ENCODE measurements around the gene LGALS7.
"Not testable (repeated sequence)": the region's sequence is repeated elsewhere in the genome, so short reads cannot be mapped to it uniquely, and the experiment has no call there.

DNA sequence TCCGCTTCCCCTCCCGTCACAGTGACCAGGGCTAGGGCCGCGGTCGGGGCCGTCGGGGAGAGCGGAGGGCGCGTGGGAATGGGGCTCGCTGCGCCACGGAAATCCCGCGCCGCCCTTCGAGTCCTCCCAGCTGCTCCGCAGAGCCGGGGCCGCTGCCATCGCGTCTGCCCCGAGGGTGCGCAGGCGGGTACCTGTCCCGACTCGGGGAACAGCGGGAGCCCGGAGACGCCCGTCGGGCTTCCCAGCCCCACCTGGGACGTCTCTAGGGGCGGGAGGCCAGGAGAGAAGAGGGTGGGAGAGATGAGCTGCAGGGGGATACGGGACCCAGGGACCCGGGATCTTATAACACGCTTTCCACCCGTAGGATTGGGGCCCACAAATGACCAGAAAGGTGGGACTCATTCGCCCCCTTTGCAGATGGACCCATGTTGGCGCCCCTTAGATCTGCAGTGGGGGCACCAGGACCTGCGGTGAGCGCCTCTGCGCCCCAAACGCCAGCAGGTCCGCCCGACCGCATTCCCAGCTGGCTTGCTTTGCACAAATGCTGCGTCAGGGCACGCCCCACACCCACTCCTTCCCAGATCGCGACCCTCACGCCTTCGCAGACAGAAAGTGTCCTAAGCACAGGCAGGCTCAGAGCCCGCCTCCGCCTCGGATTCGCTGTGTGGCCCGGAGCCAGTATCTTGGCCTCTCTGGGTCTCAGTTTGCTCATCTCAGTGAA, 2.9 kb downstream of the LGALS7 start:
- not testable (repeated sequence) for TF ChIP-seq EZH2phosphoT487 (IDR thresholded peaks at IDR 0.05; ENCODE audit: insufficient read depth, low read depth); EZH2 (IDR thresholded peaks at IDR 0.05; ENCODE audit: insufficient read depth, poor library complexity, severe bottlenecking)
